Transverse colon (tissue), 4 donors: ENCODE data around the gene CHRND.

Experiments used
- CTCF ChIP-seq, 5 experiments: fragments of 200-600 bp in 3 of 5; fragments of 450-650 bp in 2 of 5; sonication (generic) in 3 of 5; IDR thresholded peaks; 1 replicate in 2 of 5; 2 replicates in 3 of 5; pipeline ENCODE4 v1.5.1; 2016 to 2017; ENCODE audit warnings: antibody characterized with exemption in 5 of 5, inconsistent platforms in 3 of 5, mild to moderate bottlenecking in 2 of 5, moderate library complexity in 1 of 5
- POLR2AphosphoS5 ChIP-seq, 3 donors: sonication (generic); formaldehyde crosslinking; IDR thresholded peaks; one replicate each; pipeline ENCODE4 v1.6.1; 2016; ENCODE audit warnings: antibody characterized with exemption in 3 of 3

DNA sequence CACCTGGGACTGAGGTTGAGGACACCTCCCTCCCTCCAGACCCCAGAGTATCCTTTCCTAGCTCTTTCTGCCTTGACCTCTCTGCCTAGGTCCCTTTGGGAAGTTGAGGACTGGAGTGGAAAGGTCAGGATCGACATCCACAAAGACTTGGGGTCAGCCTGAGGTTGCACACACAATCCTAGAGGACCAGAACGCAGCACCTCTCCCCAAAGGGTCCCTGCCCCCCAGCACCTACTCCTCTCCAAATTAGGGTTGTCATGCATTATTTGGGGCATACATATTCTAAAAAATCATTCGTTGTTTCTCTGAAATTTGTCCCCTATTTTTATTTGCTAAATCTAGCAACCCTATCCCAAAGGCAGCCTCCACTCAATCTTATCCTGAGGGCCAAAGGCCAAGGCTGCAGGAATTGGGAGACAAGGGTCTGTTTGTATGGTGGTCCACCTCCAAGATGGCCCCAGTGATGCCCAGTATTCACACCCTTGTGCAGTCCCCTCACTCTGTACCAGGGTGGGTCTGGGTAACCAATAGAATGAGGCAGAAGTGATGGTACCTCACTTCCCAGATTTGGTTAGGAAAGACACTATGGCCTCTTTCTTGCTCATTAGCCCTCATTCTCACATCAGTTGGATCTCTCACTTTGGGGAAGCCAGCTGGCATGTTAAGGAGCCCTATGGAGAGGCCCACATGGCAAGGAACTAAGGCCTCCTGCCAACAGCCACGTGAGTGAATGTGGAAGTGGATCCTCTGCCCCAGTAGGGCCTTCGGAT is 10.0 kb downstream of the CHRND start:
- TF ChIP-seq CTCF (IDR thresholded peaks at IDR 0.05) (no peak), POLR2AphosphoS5 (IDR thresholded peaks at IDR 0.05) (no peak)
